GM19395 (cell line): Measurements from ENCODE around the gene BAG1.

ENCODE experiments used
- ATAC-seq: cut with Tn5 transposase; IDR thresholded peaks from one replicate; pipeline ENCODE4 v1.9.1; 2021; ENCODE audit warnings: mild to moderate bottlenecking, moderate library complexity; ENCODE audit not compliant: unreplicated experiment

The BAG1 gene

DNA sequence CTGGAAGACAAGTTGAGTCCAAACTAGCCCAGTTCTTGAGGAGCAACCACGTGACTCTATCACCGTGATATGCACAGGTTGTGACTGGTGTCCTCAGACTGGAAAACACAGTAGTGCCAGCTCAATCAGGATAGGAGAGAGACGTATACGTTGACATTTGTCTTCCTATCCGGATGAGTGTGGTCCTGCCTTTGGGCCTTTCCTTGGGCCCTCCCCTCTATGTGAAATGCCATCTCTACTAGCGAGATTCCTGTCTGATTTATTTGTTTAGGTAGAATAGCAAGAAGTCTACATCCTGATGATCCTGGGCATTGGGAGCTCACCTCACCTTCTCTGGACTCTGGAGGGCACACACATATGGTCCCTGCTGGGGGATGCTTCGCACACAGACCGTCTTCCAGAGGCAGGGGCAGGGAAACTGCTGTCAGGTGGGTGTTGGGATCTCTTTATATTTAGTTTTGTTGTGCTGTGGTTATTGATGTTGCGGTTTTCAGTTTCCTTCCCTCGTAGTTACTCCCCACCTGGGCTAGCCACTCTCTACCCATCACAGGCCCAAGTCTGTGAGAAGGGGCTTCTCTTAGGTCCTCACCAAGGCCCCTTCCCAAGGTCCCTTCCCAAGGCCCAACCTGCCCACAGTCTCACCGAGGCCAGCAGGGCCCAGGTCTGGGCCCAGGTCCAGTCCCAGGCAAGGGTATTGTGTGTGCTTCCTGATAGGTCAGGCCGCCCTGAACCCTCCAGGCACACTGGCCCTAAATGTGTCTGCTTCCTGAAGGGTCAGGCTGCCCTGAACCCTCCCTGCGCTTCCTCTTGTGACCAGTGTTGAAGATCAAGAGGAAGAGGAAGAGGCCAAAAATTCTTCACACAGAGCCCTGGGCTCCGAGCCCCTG is 43.6 kb downstream of the BAG1 start:
- peak; percentile 54 for ATAC-seq

DNA sequence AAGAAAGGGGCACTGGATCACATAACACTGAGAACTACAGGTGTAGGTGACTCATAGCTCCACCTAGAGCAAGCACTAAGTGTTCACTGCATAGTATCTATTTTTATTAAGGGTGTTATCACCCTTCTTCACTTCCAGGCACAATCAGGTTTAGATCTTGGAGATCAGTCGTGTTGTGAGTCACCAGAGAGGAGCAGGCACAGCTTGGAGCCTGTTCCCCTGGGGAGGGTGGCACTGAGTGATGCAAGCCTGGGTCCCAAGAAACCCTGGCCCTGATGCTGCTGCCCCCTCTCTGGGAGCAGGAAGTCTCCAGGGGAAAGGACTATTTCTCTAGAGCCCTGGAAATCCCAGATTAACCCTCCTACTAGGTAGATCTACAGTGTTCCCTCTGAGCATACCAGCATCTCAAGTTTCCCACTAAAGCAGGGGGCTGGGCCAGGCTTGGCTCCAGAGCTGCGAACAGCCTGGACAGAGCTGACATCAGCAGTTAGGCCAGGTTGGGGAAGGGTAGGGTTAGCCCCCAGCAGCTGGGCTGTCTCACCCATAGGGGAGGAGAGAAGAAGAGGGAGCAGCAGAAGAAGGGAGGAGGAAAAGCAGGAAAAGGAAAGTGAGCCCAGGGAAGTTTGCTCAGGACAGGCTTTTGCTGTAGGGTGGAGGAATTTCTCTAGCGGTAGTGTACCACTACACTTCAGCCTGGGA is 52.7 kb downstream of the BAG1 start:
- no peak for ATAC-seq

DNA sequence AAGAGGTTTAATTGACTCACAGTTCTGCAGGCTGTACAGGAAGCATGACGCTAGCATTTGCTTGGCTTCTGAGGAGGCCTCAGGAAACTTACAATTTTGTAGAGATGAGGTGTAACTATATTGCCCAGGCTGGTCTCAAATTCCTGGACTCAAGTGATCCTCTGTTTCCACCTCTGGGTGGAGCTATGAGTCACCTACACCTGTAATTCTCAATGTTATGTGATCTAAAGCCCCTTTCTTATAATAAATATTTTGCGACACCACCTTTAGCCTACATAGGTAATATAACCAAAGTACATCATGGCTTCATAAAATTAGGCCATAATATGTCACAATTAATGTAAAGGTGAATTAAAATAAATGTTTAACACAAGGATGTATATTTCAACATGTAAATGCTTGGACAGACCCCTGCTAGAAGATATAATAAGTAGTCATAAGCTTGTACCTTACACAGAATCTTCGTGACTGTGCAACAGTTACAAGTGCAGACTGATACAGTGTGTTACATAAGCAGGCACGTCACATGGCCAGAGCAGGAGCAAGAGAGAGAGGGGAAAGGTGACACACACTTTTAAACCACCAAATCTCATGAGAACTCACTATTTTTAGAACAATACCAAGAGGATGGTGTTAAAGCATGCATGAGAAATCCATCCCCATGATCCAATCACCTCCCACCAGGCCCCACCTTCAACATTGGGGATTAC is 54.3 kb downstream of the BAG1 start:
- ATAC-seq, result no peak

DNA sequence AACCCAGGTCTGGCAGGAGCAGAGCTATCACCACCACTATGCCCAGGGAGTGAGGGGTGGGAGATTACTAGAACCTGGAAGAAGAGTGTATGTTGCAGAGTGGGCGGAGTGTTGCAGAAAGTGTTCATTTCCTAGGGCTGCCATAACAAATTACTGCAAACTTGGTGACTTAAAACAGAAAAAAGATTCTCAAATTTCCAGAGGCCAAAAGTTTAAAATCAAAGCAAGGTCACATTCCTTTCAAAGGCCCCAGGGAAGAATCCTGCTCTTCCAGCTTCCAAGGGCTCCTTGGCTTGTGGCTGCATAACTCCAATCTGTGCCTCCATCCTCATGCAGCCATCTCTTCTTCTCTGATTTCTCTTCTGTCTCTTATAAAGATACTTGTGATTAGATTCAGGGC is 55.1 kb downstream of the BAG1 start:
- ATAC-seq, result no peak

DNA sequence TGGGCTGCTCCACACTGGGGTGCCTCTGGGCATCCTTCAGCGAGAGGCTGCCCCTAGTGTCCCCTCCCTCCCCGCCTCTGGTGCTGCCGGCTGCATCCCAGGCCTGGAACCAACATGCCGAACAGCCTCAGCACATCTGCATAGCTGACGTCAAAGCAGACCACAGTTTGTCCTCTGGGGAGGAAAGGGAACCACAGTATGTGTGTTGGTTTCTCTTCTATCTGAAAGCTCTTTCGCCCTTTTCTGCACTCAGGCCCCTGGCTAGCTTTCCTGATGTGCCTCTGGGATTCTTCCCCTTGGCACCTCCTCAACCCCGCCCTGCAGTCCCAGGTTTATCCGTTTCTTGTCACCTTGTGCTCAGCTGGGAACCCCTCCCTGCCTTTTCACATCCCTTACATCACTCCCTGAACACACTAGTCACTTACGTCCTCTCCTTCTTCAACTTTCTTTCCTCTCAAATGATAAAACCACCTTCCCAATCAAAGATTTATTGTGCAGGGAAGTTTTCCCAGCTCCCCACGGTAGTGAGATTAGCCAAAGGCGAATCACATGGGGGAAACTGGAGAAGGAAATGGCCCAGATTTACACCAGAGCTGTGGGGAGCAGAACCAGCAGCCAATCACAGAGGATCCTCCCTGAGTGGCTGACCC is 61.8 kb downstream of the BAG1 start:
- ATAC-seq, result peak; percentile 99
